Peyer's patch (tissue), 4 donors: ENCODE results near the gene KCNK1.

Source experiments
- CTCF ChIP-seq, 6 experiments: fragments of 450-650 bp in 4 of 6; fragments of 200-600 bp in 2 of 6; sonication (generic) in 1 of 6; IDR thresholded peaks; one replicate each; pipeline ENCODE4 v1.5.1; 2017 to 2019; ENCODE audit warnings: antibody characterized with exemption in 6 of 6, mild to moderate bottlenecking in 3 of 6, moderate library complexity in 1 of 6
- POLR2A ChIP-seq, 2 donors: fragments of 450-650 bp; IDR thresholded peaks; one replicate each; pipeline ENCODE4 v1.5.1; 2017; ENCODE audit warnings: antibody characterized with exemption in 2 of 2, mild to moderate bottlenecking in 2 of 2, moderate library complexity in 2 of 2

GRCh38 chr1:233632436-233632835 lies 18.5 kb downstream of the KCNK1 start:
- TF ChIP-seq CTCF (IDR thresholded peaks at IDR 0.05) (no peak), POLR2A (IDR thresholded peaks at IDR 0.05) (no peak)
